Measurements from ENCODE around the gene FSTL5.

- TF ChIP-seq YY1 (IDR thresholded peaks at IDR 0.05; ENCODE audit: extremely low read depth, insufficient replicate concordance, low read depth, low read length) = no peak
- TF ChIP-seq TCF7L2 (IDR thresholded peaks at IDR 0.05; ENCODE audit: borderline replicate concordance, extremely low read depth, insufficient read depth, insufficient read length) = no peak
- TF ChIP-seq POLR2AphosphoS5 (IDR thresholded peaks at IDR 0.05; ENCODE audit: low read depth, low read length) = no peak
- no peak for TF ChIP-seq EZH2 (IDR thresholded peaks at IDR 0.05)
- TF ChIP-seq POLR2A (IDR thresholded peaks at IDR 0.05; ENCODE audit: borderline replicate concordance, extremely low read depth, insufficient read depth, insufficient read length) = no peak
Measured at GRCh38 chr4:162170509-162170908, 6.7 kb upstream of the FSTL5 start.
